IMR-90 (cell line): ENCODE results near the gene DCLK1. TPM values are rescaled to one million over a fixed set of nuclear protein-coding genes. Genes with fewer than 3 reads are reported as not detected.

Experiments used
- ATAC-seq: fragments of 200-7000 bp; cut with Tn5 transposase; 2 replicates; pipeline ENCODE4 v1.9.1; 2020; ENCODE audit warnings: low read depth, mild to moderate bottlenecking, moderate library complexity
- BruUV-seq: library from RNA; stranded (reverse); fragments of 400-500 nt; replicated peaks from 2 replicates; lab custom pipeline; 2021; lab: Mats Ljungman, UMichigan
- CTCF ChIA-PET: fragments of 300-600 bp; formaldehyde crosslinking; extraction: SDS; loops from one replicate; lab custom pipeline; 2021; ENCODE audit warnings: antibody characterized with exemption; lab: Yijun Ruan, JAX
- POLR2A ChIA-PET: fragments of 300-600 bp; sonication (Branson Sonifier 250); formaldehyde crosslinking; loops from one replicate; lab custom pipeline; 2022; ENCODE audit warnings: antibody characterized with exemption; ENCODE audit not compliant: unreplicated experiment; lab: Charles Lee
- DNase-seq: peaks from one replicate; pipeline ENCODE4 v3.0.0; 2013
- H2AFZ ChIP-seq: replicated peaks from 2 replicates; pipeline ENCODE3; 2013; ENCODE audit warnings: low read length, mild to moderate bottlenecking; ENCODE audit not compliant: poor library complexity
- H2AK5ac ChIP-seq: 2 replicates; pipeline ENCODE4 v1.6.1; 2013; ENCODE audit warnings: low read depth, low read length, inconsistent platforms
- H2AK9ac ChIP-seq: replicated peaks from 2 replicates; pipeline ENCODE3; 2013; ENCODE audit warnings: mild to moderate bottlenecking, low read depth, low read length, moderate library complexity; ENCODE audit not compliant: poor library complexity
- H2BK120ac ChIP-seq: 2 replicates; pipeline ENCODE4 v1.6.1; 2013; ENCODE audit warnings: low read depth, low read length, inconsistent platforms
- H2BK15ac ChIP-seq: 3 replicates; pipeline ENCODE4 v1.6.1; 2013; ENCODE audit warnings: low read depth, low read length, inconsistent platforms
- H2BK20ac ChIP-seq: 2 replicates; pipeline ENCODE4 v1.6.1; 2013; ENCODE audit warnings: low read depth, mild to moderate bottlenecking, inconsistent platforms, low read length, moderate library complexity
- H2BK5ac ChIP-seq: 2 replicates; pipeline ENCODE4 v1.6.1; 2013; ENCODE audit warnings: mild to moderate bottlenecking, low read depth, low read length, inconsistent platforms; ENCODE audit not compliant: poor library complexity, severe bottlenecking
- H3K14ac ChIP-seq: replicated peaks from 2 replicates; pipeline ENCODE4 v1.6.1; 2013; ENCODE audit warnings: low read depth, low read length, inconsistent platforms
- H3K18ac ChIP-seq: 2 replicates; pipeline ENCODE4 v1.6.1; 2013; ENCODE audit warnings: low read depth, low read length, control low read depth
- H3K23ac ChIP-seq: 2 replicates; pipeline ENCODE4 v1.6.1; 2013; ENCODE audit warnings: low read depth, low read length, inconsistent platforms
- H3K27ac ChIP-seq: 2 replicates; pipeline ENCODE4 v1.5.1; 2013; ENCODE audit warnings: mild to moderate bottlenecking, control low read depth, low read length; ENCODE audit not compliant: insufficient read depth
- H3K27me3 ChIP-seq: 2 replicates; pipeline ENCODE4 v1.6.1; 2013; ENCODE audit warnings: low read length; ENCODE audit not compliant: control insufficient read depth, insufficient read depth
- H3K36me3 ChIP-seq: 2 replicates; pipeline ENCODE4 v1.6.1; 2013; ENCODE audit warnings: low read length, mixed read lengths; ENCODE audit not compliant: control insufficient read depth, insufficient read depth
- H3K4ac ChIP-seq: 2 replicates; pipeline ENCODE4 v1.6.1; 2013; ENCODE audit warnings: low read depth, low read length, inconsistent platforms
- H3K4me1 ChIP-seq: 2 replicates; pipeline ENCODE4 v1.6.1; 2013; ENCODE audit warnings: low read length, mixed read lengths; ENCODE audit not compliant: control insufficient read depth, insufficient read depth
- H3K4me2 ChIP-seq: 2 replicates; pipeline ENCODE4 v1.6.1; 2013; ENCODE audit warnings: low read depth, mild to moderate bottlenecking, control low read depth, low read length, moderate library complexity
- H3K4me3 ChIP-seq: 2 replicates; pipeline ENCODE4 v1.5.1; 2013; ENCODE audit warnings: low read depth, mild to moderate bottlenecking, control low read depth, low read length, moderate library complexity; ENCODE audit not compliant: insufficient read depth
- H3K56ac ChIP-seq: 2 replicates; pipeline ENCODE4 v1.6.1; 2013; ENCODE audit warnings: low read length, inconsistent platforms; ENCODE audit not compliant: insufficient read depth; ENCODE audit errors: extremely low read depth
- H3K79me1 ChIP-seq, 2 experiments: 2 replicates each; pipeline ENCODE4 v1.6.1; 2013; ENCODE audit warnings: low read length in 2 of 2, inconsistent platforms in 1 of 2, low read depth in 1 of 2
- H3K9ac ChIP-seq: 2 replicates; pipeline ENCODE4 v1.6.1; 2013; ENCODE audit warnings: low read depth, low read length, control low read depth
- H3K9me1 ChIP-seq: 2 replicates; pipeline ENCODE4 v1.6.1; 2013; ENCODE audit warnings: low read length, inconsistent platforms; ENCODE audit not compliant: insufficient read depth
- H3K9me3 ChIP-seq: 2 replicates; pipeline ENCODE4 v1.6.1; 2013; ENCODE audit warnings: low read length; ENCODE audit not compliant: control insufficient read depth, insufficient read depth
- H4K20me1 ChIP-seq: 2 replicates; pipeline ENCODE4 v1.6.1; 2013; ENCODE audit warnings: low read length, inconsistent platforms; ENCODE audit not compliant: insufficient read depth
- H4K5ac ChIP-seq: 2 replicates; pipeline ENCODE4 v1.6.1; 2013; ENCODE audit warnings: mild to moderate bottlenecking, low read depth, low read length, control low read depth
- H4K8ac ChIP-seq, 2 experiments: 2 replicates each; pipeline ENCODE4 v1.6.1; 2013; ENCODE audit warnings: low read depth in 2 of 2, low read length in 2 of 2, control low read depth in 1 of 2, inconsistent platforms in 1 of 2
- H4K91ac ChIP-seq: 2 replicates; pipeline ENCODE4 v1.6.1; 2013; ENCODE audit warnings: low read depth, low read length, inconsistent platforms; ENCODE audit not compliant: insufficient read depth
- BHLHE40 ChIP-seq: fragments of 150-350 bp; IDR thresholded peaks from 2 replicates; pipeline ENCODE4 v1.6.1; 2016; ENCODE audit warnings: mild to moderate bottlenecking, low read depth, low read length
- CEBPB ChIP-seq: IDR thresholded peaks from 2 replicates; pipeline ENCODE4 v1.6.1; 2012; ENCODE audit warnings: low read depth, low read length, improper control_type of control experiment
- MAZ ChIP-seq: IDR thresholded peaks from 2 replicates; pipeline ENCODE4 v1.6.1; 2012; ENCODE audit warnings: low read depth, mild to moderate bottlenecking, low read length, improper control_type of control experiment, moderate library complexity, borderline replicate concordance
- WGBS, 2 experiments: methylation state at CpG; one replicate each; pipeline versions ENCODE4 v1.1.5 to v1.1.7; 2013; ENCODE audit warnings: missing lambda C conversion rate in 2 of 2; ENCODE audit not compliant: insufficient read length in 1 of 2; ENCODE audit errors: extremely low coverage in 2 of 2; 5-methylcytosine and 5-hydroxymethylcytosine counted together
- dilution Hi-C: fragments of 300-500 bp; cut with HindIII; formaldehyde crosslinking; loops from one replicate; pipeline ENCODE4 v1.14.3; 2018; ENCODE audit warnings: low sequenced_read_pairs; ENCODE audit not compliant: unreplicated experiment
- in situ Hi-C: fragments of 300-500 bp; cut with MboI; formaldehyde crosslinking; loops from 3 replicates; pipeline ENCODE4 v1.14.3; 2019; ENCODE audit warnings: low sequenced_read_pairs, inconsistent platforms, mixed read lengths
- intact Hi-C: fragments of 100-400 bp; cut with micrococcal nuclease; formaldehyde crosslinking; loops from 2 replicates; pipeline ENCODE4 v1.10.0; 2022
- polyA plus RNA-seq, 3 experiments: library from polyadenylated mRNA; depleted of rRNA; stranded (reverse); fragments of >200 nt; gene quantifications; 2 replicates each; pipeline ENCODE4 v1.2.3, GENCODE V29; 2012; ENCODE audit warnings: low replicate concordance in 1 of 3
- total RNA-seq: library from RNA; depleted of rRNA; stranded (reverse); fragments of >200 nt; gene quantifications from 2 replicates; pipeline ENCODE4 v1.2.3, GENCODE V29; 2012

Gene DCLK1
- total and polyA plus RNA-seq, 2 of the 4 experiments (the other 2 are of a cell fraction) = under 0.01 to 0.02 TPM

DNA sequence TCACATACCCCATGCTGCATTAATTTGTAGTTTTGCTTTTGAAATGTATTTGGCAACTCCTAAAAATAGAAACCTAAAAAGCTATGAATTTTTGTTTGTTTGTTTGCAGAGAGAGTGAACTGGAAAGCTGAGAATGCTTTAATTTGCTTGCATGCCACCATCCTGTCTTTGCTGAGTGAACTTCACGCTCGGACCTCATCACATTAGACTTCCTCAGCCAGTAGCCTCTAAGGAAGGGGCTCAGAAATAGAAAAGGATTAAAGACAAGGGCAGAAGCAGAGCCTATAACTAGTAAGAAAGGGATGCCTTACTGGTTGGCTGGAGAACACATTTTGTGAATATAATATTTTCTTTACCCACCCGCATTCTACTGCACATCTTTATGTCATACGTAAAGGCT is 275.1 kb downstream of the DCLK1 start:
- no peak overlapping the region for H4K5ac ChIP-seq
- H2AK9ac ChIP-seq = no peak overlapping the region
- H4K20me1 ChIP-seq = no peaks in the 10 kb centered on the region
- no peak for DNase-seq
- in situ Hi-C loops = no loop called here
- no peak overlapping the region for H2BK20ac ChIP-seq
- no peak overlapping the region for H4K91ac ChIP-seq
- no peak overlapping the region for H3K27ac ChIP-seq
- H2AFZ ChIP-seq = no peak overlapping the region
- WGBS, 2 experiments = no CpG with 5 or more reads among the region's 4 CpGs
- H3K23ac ChIP-seq = no peak overlapping the region
- no peak for ATAC-seq
- H3K14ac ChIP-seq = no peak overlapping the region
- ChIA-PET POLR2A (no interaction called here), CTCF (no interaction called here)
- no peak overlapping the region for H3K9ac ChIP-seq
- no peak overlapping the region for H3K4me3 ChIP-seq
- no peak overlapping the region for H3K4me2 ChIP-seq
- H3K9me3 ChIP-seq = no peaks in the 10 kb centered on the region
- H4K8ac ChIP-seq = no peak overlapping the region
- no peaks in the 10 kb centered on the region; the same call in 1 of the 2 replicates for H3K27me3 ChIP-seq
- intact Hi-C loops = no loop called here
- 0 out of 2 replicates have a peak, but pooled peaks cover 2% of the 10 kb centered on the region for H3K4me1 ChIP-seq
- H3K9me1 ChIP-seq = no peaks in the 10 kb centered on the region; the same call in 1 of the 2 replicates
- dilution Hi-C loops = no loop called here
- no peaks in the 10 kb centered on the region for H3K36me3 ChIP-seq
- TF ChIP-seq BHLHE40 (no peak), MAZ (no peak), CEBPB (no peak)
- H2BK5ac ChIP-seq = no peak overlapping the region
- H3K18ac ChIP-seq = no peak overlapping the region
- no peaks in the 10 kb centered on the region for H3K79me1 ChIP-seq
- no peak overlapping the region for H3K56ac ChIP-seq
- no peak overlapping the region for H2AK5ac ChIP-seq
- BruUV-seq = no TSS peak
- no peak overlapping the region for H2BK15ac ChIP-seq
- no peak overlapping the region for H2BK120ac ChIP-seq
- H3K4ac ChIP-seq = no peak overlapping the region
